ENCODE data around the gene CCDC184. TPM values are rescaled to one million over a fixed set of nuclear protein-coding genes. Genes with fewer than 3 reads are reported as not detected.

CCDC184 gene
- total RNA-seq, 1 experiment from 2014 or later = 1.4 TPM

DNA sequence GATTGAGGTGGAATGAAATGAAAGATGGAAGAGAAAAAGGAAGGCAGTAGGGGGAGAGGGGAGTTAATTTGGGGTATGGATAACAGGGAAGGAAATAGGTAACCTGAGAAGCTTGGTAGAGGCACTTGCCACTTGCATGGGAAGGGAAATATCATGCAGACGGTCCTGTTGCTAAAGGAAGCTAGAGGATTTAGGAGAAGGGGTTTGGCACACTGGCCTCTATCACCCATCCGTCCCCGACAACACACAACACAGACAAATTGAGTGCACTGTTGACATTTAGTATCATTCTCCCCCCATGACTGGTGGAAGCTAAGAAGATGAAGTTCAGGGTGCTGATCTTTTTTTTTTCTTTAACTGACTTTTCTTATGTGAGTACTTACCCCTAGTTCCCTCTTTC is 17.6 kb downstream of the CCDC184 start (continued):
- TF ChIP-seq, protein P1, sequence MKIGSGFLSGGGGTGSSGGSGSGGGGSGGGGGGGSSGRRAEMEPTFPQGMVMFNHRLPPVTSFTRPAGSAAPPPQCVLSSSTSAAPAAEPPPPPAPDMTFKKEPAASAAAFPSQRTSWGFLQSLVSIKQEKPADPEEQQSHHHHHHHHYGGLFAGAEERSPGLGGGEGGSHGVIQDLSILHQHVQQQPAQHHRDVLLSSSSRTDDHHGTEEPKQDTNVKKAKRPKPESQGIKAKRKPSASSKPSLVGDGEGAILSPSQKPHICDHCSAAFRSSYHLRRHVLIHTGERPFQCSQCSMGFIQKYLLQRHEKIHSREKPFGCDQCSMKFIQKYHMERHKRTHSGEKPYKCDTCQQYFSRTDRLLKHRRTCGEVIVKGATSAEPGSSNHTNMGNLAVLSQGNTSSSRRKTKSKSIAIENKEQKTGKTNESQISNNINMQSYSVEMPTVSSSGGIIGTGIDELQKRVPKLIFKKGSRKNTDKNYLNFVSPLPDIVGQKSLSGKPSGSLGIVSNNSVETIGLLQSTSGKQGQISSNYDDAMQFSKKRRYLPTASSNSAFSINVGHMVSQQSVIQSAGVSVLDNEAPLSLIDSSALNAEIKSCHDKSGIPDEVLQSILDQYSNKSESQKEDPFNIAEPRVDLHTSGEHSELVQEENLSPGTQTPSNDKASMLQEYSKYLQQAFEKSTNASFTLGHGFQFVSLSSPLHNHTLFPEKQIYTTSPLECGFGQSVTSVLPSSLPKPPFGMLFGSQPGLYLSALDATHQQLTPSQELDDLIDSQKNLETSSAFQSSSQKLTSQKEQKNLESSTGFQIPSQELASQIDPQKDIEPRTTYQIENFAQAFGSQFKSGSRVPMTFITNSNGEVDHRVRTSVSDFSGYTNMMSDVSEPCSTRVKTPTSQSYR (CRISPR knock-in tag; IDR thresholded peaks at IDR 0.05) = no peak
- TF ChIP-seq PRRX2 (CRISPR knock-in tag; IDR thresholded peaks at IDR 0.05) (no peak), RORB (CRISPR knock-in tag; IDR thresholded peaks at IDR 0.05) (no peak), NR3C1 (CRISPR knock-in tag; conservative IDR thresholded peaks at IDR 0.05; ENCODE audit: low read depth) (no peak)

DNA sequence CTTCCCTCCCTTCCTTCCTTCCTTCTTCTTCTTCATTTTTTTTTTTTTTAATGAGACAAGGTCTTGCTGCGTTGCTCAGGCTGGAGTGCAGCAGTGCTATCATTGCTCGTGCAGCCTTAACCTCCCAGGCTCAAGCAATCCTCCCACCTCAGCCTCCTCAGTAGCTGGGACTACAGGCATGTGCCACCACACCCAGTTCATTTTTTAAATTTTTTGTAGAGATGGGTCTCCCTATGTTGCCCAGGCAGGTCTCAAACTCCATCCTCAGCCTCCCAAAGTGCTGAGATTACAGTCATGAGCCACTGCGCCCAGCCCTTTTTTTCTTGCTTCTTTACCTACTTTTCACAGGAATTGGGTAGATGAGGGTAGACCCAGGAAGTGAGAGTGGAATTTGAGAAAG is 18.1 kb downstream of the CCDC184 start:
- TF ChIP-seq NFYB (CRISPR knock-in tag; conservative IDR thresholded peaks at IDR 0.05; ENCODE audit: low read depth) = no peak
- ChIA-PET POLR2A (no interaction called here), CTCF (interaction anchor here (1.2 to 1.4 kb wide), 2 partner anchors 12 to 417 kb away, joined by 4 to 7 read pairs; no protein-coding TSS in a partner anchor)
- ATAC-seq (no peak), DNase-seq (ENCODE audit: low spot score) (no peak)
- Mint-ChIP-seq H3K4me3 (no peak overlapping the region), H3K4me1 (0 out of 2 replicates have a peak, but pooled peaks cover 7% of the 10 kb centered on the region), H3K9me3 (peaks cover 36% of the 10 kb centered on the region), H3K27me3 (ENCODE audit: low read depth) (peaks cover 78% of the 10 kb centered on the region), H3K27ac (no peak overlapping the region), H3K36me3 (peaks cover 12% of the 10 kb centered on the region)

- Mint-ChIP-seq H3K4me3 (no peak overlapping the region), H3K27ac (no peak overlapping the region), H3K9me3 (peaks cover 49% of the 10 kb centered on the region), H3K27me3 (ENCODE audit: low read depth) (peaks cover 90% of the 10 kb centered on the region), H3K36me3 (peaks cover 24% of the 10 kb centered on the region), H3K4me1 (no peaks in the 10 kb centered on the region)
- CTCF ChIA-PET = no interaction called here
- no peak for DNase-seq (ENCODE audit: low spot score)
- TF ChIP-seq ELF4 (CRISPR knock-in tag; IDR thresholded peaks at IDR 0.05; ENCODE audit: low read depth) = no peak
- no peak for TF ChIP-seq JAZF1 (CRISPR knock-in tag; IDR thresholded peaks at IDR 0.05)
- TF ChIP-seq OVOL2 (CRISPR knock-in tag; IDR thresholded peaks at IDR 0.05; ENCODE audit: borderline replicate concordance) = no peak
- TF ChIP-seq ZNF138 (CRISPR knock-in tag; conservative IDR thresholded peaks at IDR 0.05) = no peak
- no peak for TF ChIP-seq CREM (CRISPR knock-in tag; IDR thresholded peaks at IDR 0.05)
- TF ChIP-seq, protein P2, sequence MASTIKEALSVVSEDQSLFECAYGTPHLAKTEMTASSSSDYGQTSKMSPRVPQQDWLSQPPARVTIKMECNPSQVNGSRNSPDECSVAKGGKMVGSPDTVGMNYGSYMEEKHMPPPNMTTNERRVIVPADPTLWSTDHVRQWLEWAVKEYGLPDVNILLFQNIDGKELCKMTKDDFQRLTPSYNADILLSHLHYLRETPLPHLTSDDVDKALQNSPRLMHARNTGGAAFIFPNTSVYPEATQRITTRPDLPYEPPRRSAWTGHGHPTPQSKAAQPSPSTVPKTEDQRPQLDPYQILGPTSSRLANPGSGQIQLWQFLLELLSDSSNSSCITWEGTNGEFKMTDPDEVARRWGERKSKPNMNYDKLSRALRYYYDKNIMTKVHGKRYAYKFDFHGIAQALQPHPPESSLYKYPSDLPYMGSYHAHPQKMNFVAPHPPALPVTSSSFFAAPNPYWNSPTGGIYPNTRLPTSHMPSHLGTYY (CRISPR knock-in tag; IDR thresholded peaks at IDR 0.05) = no peak
- TF ChIP-seq CREB1 (CRISPR knock-in tag; IDR thresholded peaks at IDR 0.05) = no peak
- no peak for TF ChIP-seq ETV6 (CRISPR knock-in tag; IDR thresholded peaks at IDR 0.05)
- TF ChIP-seq MXD4 (CRISPR knock-in tag; IDR thresholded peaks at IDR 0.05; ENCODE audit: borderline replicate concordance) = no peak
- no peak for TF ChIP-seq ATF1 (CRISPR knock-in tag; IDR thresholded peaks at IDR 0.05)
- TF ChIP-seq NR2C2 (CRISPR knock-in tag; IDR thresholded peaks at IDR 0.05) = no peak
- POLR2A ChIA-PET = no interaction called here
- ATAC-seq = no peak
Observed at GRCh38 chr12:48202766-48203165, 19.3 kb downstream of the CCDC184 start.

DNA sequence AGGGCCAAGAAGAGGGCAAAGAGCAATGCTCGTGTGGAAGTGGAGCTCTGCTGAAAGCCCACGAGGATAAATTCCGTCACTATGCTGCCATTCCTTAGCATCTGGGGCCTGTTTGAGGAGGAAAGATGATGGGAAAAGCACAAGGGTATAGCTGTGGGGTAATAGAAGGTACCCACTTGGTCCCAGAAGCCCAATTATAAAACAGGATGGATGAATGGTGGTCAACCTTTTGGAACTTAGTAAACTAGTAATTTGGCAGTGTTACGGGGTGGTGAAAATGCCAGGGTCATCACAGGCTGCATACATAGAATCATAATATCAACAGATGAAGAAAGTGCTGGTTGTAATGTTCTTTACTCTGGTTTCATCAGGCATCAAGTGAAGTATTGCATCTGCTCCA is 19.7 kb downstream of the CCDC184 start, which contains the start of gene OR10AD1:
TSS of gene OR10AD1 (minus strand) at position 101 of the 400 bp plus-strand sequence. CDS start at position 101, 0 bp downstream.
- Mint-ChIP-seq H3K4me3 (no peak within 1 kb of the TSS), H3K27me3 (ENCODE audit: low read depth) (peaks cover 94% of the 10 kb centered on the region), H3K4me1 (no peaks in the 10 kb centered on the region), H3K36me3 (peaks cover 28% of the 10 kb centered on the region), H3K27ac (no peak within 1 kb of the TSS), H3K9me3 (peaks cover 53% of the 10 kb centered on the region)
- ATAC-seq (no peak), DNase-seq (ENCODE audit: low spot score) (no peak)
- POLR2A ChIA-PET = no interaction called here
- CTCF ChIA-PET = interaction anchor here (1.8 kb wide), 1 partner anchor 415 kb away, joined by 6 read pairs; no protein-coding TSS in a partner anchor
- TF ChIP-seq, protein P3, sequence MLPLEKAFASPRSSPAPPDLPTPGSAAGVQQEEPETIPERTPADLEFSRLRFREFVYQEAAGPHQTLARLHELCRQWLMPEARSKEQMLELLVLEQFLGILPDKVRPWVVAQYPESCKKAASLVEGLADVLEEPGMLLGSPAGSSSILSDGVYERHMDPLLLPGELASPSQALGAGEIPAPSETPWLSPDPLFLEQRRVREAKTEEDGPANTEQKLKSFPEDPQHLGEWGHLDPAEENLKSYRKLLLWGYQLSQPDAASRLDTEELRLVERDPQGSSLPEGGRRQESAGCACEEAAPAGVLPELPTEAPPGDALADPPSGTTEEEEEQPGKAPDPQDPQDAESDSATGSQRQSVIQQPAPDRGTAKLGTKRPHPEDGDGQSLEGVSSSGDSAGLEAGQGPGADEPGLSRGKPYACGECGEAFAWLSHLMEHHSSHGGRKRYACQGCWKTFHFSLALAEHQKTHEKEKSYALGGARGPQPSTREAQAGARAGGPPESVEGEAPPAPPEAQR (CRISPR knock-in tag; IDR thresholded peaks at IDR 0.05) = no peak
- TF ChIP-seq FOXK1 (CRISPR knock-in tag; IDR thresholded peaks at IDR 0.05) (no peak), HMGA2 (CRISPR knock-in tag; IDR thresholded peaks at IDR 0.05) (no peak), MYBL2 (CRISPR knock-in tag; IDR thresholded peaks at IDR 0.05) (no peak), EMX1 (CRISPR knock-in tag; IDR thresholded peaks at IDR 0.05) (no peak), PRRX2 (CRISPR knock-in tag; IDR thresholded peaks at IDR 0.05) (no peak), TEAD4 (CRISPR knock-in tag; IDR thresholded peaks at IDR 0.05) (no peak), SP1 (CRISPR knock-in tag; conservative IDR thresholded peaks at IDR 0.05) (no peak), FOXJ3 (CRISPR knock-in tag; IDR thresholded peaks at IDR 0.05; ENCODE audit: borderline replicate concordance) (no peak), SOX15 (CRISPR knock-in tag; IDR thresholded peaks at IDR 0.05) (no peak)
- TF ChIP-seq, protein P4, sequence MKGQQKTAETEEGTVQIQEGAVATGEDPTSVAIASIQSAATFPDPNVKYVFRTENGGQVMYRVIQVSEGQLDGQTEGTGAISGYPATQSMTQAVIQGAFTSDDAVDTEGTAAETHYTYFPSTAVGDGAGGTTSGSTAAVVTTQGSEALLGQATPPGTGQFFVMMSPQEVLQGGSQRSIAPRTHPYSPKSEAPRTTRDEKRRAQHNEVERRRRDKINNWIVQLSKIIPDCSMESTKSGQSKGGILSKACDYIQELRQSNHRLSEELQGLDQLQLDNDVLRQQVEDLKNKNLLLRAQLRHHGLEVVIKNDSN (CRISPR knock-in tag; IDR thresholded peaks at IDR 0.05) = no peak
- TF ChIP-seq, protein P5, sequence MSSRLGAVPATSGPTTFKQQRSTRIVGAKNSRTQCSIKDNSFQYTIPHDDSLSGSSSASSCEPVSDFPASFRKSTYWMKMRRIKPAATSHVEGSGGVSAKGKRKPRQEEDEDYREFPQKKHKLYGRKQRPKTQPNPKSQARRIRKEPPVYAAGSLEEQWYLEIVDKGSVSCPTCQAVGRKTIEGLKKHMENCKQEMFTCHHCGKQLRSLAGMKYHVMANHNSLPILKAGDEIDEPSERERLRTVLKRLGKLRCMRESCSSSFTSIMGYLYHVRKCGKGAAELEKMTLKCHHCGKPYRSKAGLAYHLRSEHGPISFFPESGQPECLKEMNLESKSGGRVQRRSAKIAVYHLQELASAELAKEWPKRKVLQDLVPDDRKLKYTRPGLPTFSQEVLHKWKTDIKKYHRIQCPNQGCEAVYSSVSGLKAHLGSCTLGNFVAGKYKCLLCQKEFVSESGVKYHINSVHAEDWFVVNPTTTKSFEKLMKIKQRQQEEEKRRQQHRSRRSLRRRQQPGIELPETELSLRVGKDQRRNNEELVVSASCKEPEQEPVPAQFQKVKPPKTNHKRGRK (CRISPR knock-in tag; IDR thresholded peaks at IDR 0.05; ENCODE audit: borderline replicate concordance) = no peak

Measured in WTC11 (cell line).